ENCODE results near the gene APOBEC3G.
A peak's percentile ranks its signal among the peaks of the same experiment; 100 is the strongest.
"Not testable (repeated sequence)": the region's sequence is repeated elsewhere in the genome, so short reads cannot be mapped to it uniquely, and the experiment has no call there.

APOBEC3G gene

DNA sequence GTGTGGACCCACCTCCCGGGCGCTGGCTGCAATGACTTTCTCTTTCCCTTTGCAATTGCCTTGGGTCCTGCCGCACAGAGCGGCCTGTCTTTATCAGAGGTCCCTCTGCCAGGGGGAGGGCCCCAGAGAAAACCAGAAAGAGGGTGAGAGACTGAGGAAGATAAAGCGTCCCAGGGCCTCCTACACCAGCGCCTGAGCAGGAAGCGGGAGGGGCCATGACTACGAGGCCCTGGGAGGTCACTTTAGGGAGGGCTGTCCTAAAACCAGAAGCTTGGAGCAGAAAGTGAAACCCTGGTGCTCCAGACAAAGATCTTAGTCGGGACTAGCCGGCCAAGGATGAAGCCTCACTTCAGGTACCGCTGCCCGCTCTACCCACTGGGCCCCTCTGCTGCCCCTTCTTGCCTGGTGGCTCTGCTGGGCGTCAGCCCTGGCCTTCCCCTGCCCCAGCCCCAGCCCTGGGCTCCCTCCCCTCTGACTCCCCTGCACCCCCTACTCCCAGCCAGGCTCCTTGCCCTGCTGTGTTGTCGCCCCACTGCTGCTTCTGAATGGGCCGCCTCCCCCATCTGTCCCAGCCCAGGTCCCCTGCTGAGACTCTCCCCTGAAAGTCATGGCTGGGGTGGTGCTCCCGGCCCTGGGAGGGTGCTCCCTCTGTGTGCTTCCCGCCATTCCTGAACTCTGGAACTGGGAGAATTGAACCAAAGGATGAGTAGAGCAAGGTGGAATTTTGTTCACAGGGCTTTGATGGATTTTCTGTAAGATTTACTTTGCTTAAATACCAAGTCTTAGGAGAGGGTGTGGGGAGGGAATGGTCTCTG, at the start of gene APOBEC3G:
APOBEC3G (plus strand) TSS at position 250 of the 815 bp plus-strand sequence; CDS start at position 337, 87 bp downstream.
- not testable (repeated sequence) for DNase-seq (ENCODE audit: low spot score)

DNA sequence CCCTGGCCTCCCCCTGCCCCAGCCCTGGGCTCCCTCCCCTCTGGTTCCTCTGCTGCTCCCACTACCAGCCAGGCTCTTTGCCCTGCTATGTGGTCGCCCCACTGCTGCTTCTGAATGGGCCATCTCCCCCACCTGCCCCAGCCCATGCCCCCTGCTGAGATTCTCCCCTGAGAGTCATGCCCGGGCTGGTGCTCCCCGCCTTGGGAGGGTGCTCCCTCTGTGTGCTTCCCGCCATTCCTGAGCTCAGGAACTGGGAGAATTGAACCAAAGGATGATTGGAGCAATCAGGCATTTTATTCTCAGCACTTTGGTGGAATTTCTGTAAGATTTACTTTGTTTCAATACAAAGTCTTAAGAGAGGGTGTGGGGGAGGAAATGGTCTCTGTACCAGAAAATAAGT, 49.4 kb upstream of the APOBEC3G start:
- no peak for DNase-seq (ENCODE audit: low spot score)

DNA sequence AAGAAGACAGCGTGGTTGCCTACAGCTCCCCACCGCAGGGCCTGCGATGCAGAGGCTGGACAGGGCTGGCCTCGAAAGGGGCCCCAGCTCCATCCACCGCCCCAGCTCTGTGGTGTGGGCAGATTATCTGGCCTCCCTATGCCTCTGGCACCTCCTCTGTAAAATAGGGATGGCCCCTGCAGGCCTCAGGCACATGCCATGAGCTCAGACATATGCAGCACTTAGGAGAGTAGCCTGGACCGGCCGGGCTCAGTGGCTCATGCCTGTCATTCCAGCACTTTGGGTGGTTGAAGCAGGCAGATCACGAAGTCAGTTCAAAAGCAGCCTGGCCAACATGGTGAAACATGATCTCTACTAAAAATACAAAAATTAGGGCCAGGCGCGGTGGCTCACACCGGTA, 48.8 kb upstream of the APOBEC3G start:
- no peak for DNase-seq (ENCODE audit: low spot score)

DNA sequence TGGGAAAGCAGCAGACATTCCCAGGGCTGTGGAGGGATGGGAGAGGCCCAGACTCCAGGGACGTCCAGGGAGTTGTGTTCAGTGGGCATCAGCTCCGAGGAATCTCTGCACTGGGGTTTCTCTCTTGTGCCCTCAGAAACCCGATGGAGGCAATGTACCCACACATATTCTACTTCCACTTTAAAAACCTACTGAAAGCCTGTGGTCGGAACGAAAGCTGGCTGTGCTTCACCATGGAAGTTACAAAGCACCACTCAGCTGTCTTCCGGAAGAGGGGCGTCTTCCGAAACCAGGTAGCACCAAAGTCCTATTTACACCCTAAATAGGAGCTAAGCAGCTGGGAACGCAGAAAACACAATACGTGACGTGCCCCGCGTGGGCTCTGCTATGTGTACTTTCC, 47.8 kb upstream of the APOBEC3G start:
- no peak for DNase-seq (ENCODE audit: low spot score)

DNA sequence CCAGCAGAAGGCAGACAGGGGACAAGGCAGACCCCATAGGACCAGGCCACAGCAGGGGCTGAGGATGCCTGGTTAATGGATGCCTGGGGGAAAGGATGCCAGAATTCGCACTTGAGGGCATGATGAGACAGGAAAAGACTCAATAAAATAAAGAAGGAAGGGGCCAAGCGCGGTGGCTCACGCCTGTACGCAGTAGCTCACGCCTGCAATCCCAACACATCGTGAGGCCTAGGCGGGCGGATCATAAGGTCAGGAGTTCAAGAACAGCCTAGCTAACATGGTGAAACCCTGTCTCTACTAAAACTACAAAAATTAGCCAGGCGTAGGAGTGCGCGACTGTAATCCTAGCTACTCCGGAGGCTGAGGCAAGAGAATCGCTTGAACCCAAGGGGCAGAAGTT, 46.4 kb upstream of the APOBEC3G start:
- no peak for DNase-seq (ENCODE audit: low spot score)

DNA sequence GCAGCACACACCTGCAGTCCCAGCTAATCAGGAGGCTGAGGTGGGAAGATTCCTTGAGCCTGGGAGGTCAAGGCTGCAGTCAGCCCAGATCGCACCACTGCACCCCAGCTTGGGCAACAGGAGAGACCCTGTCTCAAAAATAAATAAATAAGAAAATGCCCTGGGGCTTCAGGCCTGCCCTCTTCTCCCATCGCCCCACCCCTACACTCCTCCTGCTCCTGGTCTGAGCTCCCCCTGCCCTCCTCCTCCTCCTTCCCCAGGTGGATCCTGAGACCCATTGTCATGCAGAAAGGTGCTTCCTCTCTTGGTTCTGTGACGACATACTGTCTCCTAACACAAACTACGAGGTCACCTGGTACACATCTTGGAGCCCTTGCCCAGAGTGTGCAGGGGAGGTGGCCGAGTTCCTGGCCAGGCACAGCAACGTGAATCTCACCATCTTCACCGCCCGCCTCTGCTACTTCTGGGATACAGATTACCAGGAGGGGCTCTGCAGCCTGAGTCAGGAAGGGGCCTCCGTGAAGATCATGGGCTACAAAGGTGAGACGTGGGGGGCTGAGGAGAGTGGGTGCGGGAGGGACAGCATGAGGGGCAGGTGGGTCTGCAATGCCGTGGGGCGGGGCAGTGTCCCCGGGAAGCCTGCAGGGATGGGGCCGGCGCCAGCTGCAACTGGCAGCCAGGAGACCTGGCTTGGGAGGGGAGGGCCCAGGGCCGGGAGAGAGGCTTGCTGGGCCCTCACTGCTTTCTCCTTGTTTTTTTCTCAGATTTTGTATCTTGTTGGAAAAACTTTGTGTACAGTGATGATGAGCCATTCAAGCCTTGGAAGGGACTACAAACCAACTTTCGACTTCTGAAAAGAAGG, 45.4 kb upstream of the APOBEC3G start:
- not testable (repeated sequence) for DNase-seq (ENCODE audit: low spot score)

DNA sequence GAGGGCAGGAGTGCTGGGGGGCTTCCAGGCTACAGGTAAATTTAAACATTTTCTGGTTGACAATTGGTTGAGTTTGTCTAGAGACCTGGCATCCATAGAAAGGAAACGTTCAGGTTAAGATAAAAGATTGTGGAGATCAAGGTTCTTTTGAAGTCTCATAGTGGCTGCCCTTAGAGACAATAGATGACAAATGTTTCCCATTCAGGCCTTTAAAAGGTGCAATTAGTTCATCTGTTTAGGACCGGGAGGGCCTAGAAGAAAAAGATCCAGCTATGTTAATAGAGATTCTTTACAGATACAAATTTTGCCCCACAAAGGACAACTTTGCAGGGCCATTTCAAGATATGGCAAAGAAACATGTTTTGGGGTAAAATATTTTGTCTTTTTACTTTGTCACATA, 40.0 kb upstream of the APOBEC3G start:
- DNase-seq (ENCODE audit: low spot score) = not testable (repeated sequence)

DNA sequence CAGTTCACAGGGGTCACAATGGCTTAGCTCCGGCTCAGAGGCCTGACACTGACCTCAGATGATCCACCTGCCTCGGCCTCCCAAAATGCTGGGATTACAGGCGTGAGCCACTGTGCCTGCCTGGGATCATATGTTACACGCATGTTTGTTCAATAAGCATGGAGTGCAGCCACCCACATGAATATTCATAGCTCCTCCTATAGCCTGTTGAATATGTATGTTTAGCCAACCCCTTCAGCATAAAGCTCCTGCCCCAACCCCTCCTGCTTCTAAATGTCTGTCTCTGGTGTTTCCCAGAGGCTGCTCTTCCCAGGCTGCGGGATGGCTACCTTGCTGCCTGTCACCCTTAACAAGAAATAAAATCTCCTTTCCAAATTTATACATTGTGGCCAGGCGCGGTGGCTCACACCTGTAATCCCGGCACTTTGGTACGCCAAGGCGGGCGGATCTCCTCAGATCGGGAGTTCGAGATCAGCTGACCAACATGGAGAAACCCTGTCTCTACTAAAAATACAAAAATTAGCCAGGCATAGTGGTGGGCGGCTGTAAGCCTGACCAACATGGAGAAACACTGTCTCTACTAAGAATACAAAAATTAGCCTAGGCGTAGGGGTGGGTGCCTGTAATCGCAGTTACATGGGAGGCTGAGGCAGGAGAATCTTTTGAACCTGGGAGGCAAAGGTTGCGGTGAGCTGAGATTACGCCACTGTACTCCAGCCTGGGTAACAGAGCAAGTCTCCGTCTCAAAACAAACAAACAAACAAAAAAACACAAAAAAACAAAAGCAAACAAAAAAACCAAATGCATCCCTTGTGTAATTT, 37.6 kb upstream of the APOBEC3G start:
- no peak for DNase-seq (ENCODE audit: low spot score)

DNA sequence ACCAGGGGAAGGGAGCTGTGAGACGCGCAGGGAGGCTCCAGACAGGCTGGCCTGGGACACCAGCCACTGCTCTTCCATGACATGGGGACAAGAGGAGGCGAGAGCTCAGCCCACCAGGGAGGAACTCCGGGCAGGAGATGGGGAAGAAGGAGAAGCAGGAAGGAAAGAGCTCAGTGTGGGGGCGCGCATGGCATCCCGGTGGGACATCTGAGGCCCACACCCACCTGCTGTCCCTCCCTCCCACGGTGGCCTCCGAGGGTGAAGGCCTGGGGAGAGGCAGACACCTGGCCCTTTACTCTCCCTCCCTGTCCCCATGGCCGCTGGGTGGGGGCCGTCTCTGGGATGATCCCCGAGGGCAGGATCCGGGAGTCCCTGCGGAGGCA, 36.9 kb upstream of the APOBEC3G start:
- DNase-seq (ENCODE audit: low spot score) = not testable (repeated sequence)

DNA sequence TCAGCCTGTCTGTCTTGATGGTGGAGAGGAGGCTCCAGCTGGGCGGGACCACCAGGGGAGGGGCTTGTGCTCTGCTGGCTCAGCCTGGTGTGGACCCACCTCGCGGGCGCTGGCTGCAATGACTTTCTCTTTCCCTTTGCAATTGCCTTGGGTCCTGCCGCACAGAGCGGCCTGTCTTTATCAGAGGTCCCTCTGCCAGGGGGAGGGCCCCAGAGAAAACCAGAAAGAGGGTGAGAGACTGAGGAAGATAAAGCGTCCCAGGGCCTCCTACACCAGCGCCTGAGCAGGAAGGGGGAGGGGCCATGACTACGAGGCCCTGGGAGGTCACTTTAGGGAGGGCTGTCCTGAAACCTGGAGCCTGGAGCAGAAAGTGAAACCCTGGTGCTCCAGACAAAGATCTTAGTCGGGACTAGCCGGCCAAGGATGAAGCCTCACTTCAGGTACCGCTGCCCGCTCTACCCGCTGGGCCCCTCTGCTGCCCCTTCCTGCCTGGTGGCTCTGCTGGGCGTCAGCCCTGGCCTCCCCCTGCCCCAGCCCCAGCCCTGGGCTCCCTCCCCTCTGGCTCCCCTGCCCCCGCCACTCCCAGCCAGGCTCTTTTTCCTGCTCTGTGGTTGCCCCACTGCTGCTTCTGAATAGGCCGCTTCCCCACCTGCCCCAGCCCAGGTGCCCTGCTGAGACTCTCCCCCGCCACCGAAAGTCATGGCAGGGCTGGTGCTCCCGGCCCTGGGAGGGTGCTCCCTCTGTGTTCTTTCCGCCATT, 36.4 kb upstream of the APOBEC3G start, which contains the start of gene APOBEC3F:
APOBEC3F (plus strand) TSS at position 327 of the 759 bp plus-strand sequence; CDS start at position 424, 97 bp downstream.
- peak; percentile 18 for DNase-seq (ENCODE audit: low spot score)

DNA sequence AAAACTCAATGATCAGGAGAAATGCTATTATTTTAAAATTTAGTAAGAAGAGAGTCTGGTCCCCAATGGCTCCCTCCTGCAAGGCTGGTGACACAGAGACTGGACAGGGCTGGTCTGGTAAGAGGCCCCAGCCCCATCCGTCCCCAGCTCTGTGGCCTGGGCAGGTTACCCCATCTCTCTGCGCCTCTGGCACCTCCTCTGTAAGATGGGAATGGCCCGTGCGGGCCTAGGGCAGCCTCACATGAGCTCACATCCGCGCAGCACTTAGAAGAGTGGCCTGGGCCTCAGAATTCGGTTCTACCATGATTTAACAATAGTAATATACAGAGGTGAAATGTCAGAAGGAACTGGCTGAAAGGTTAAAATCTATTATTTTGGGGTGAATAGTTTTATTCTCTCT, 35.2 kb upstream of the APOBEC3G start:
- DNase-seq (ENCODE audit: low spot score) = no peak

DNA sequence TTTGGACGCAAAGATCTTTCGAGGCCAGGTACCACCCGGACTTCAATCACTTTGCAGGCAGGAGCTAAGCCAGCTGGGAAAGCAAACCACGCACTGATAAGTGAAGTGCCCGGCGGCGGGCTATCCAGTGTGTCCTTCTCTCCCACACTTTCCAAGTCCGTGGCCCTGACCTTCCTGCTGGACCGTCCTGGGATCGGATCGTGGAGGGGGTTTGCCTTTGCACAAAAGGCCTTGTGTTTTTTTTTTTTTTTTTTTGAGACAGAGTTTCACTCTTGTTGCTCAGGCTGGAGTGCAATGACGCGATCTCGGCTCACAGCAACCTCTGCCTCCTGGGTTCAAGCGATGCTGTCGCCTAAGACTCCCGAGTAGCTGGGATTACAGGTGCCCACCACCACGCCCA, 34.0 kb upstream of the APOBEC3G start:
- not testable (repeated sequence) for DNase-seq (ENCODE audit: low spot score)

DNA sequence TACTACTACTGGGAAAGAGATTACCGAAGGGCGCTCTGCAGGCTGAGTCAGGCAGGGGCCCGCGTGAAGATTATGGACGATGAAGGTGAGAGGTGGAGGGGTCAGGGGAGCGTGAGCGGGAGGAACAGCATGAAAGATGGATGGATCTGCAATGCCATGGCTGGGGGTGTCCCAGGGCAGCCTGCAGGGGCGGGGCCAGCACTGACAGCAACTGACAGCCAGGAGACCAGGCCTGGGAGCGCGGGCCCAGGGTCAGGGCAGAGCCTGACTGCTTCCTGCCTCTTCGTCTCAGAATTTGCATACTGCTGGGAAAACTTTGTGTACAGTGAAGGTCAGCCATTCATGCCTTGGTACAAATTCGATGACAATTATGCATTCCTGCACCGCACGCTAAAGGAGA, 31.9 kb upstream of the APOBEC3G start:
- DNase-seq (ENCODE audit: low spot score) = not testable (repeated sequence)

DNA sequence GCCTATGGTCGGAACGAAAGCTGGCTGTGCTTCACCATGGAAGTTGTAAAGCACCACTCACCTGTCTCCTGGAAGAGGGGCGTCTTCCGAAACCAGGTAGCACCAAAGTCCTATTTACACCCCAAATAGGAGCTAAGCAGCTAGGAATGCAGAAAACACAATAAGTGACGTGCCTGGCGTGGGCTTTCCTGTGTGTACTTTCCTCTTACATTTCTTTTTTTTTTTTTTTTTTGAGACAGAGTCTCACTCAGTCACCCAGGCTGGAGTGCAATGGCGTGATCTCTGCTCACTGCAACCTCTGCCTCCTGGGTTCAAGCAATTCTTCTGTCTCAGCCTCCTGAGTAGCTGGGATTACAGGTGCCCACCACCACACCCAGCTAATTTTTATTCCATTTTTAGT, 27.6 kb upstream of the APOBEC3G start:
- not testable (repeated sequence) for DNase-seq (ENCODE audit: low spot score)

DNA sequence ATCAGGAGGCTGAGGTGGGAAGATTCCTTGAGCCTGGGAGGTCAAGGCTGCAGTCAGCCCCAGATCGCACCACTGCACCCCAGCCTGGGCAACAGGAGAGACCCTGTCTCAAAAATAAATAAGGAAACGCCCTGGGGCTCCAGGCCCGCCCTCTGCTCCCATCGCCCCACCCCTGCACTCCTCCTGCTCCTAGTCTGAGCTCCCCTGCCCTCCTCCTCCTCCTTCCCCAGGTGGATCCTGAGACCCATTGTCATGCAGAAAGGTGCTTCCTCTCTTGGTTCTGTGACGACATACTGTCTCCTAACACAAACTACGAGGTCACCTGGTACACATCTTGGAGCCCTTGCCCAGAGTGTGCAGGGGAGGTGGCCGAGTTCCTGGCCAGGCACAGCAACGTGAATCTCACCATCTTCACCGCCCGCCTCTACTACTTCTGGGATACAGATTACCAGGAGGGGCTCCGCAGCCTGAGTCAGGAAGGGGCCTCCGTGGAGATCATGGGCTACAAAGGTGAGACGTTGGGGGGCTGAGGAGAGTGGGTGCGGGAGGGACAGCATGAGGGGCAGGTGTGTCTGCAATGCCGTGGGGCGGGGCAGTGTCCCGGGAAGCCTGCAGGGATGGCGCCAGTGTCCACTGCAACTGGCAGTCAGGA, 25.1 kb upstream of the APOBEC3G start:
- not testable (repeated sequence) for DNase-seq (ENCODE audit: low spot score)

DNA sequence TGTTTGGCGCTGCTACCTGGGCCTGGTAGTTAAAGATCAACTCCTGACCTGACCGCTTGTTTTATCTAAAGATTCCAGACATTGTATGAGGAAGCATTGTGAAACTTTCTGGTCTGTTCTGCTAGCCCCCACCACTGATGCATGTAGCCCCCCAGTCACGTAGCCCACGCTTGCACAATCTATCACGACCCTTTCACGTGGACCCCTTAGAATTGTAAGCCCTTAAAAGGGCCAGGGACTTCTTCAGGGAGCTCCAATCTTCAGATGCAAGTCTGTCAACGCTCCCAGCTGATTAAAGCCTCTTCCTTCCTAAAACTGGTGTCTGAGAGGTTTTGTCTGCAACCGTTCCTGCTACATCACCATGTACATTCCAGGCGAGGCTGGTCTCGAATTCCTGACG, 21.4 kb upstream of the APOBEC3G start:
- DNase-seq (ENCODE audit: low spot score) = no peak

DNA sequence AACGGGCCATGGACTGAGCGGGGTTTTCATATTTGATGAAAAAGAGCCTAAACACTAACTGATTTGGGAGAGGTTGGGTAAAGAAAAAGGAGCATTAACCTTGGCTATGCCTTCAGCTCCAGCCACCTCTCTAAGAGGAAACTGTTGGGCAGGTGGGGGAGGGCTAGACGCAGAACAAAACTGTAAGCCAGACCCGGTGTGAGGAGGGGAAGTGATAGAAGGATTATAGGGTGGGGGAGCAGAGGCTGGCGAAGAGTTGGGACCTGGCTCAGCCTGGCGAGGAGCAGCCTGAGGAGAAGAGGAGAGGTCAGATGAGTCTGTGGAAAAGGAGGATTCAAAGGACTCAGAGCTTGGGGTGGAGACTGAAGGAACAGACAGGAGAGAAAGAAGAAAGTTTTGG, 15.8 kb upstream of the APOBEC3G start:
- DNase-seq (ENCODE audit: low spot score) = not testable (repeated sequence)

DNA sequence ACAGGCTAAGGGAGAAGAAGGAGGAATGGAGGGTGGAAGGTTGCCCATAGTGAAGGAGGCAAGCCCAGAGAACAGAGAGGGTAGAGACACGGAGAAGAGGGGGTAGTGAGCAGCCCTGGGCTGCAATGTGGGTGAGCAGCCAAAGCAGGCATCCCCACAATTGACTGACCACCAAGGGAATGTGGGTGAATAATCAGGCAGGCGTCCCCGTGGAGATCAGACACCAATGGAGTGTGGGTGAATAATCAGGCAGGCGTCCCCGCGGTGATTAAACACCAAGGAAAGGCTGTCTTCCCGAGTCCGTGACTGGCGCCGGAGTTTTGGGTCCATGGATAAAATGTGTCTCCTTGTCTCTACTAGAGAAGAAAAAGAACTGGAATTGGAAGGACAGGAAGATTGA, 15.1 kb upstream of the APOBEC3G start:
- DNase-seq (ENCODE audit: low spot score) = not testable (repeated sequence)

DNA sequence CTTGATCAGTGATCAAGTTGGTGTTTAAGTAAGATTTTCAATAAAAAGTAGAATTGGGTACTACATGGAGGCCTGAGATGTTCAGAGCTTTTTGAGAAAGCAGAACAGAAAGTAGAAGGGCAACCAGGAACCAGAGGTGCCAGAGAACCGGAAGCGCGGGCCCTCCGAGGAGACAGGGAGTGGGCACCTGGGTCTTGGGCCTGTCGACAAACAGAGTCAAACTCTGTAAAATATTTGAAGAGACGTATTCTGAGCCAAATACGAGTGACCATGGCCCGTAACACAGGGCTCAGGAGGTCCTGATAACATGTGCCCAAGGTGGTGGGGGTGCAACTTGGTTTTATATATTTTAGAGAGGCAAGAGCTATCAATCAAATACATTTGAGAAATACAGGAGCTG, 13.2 kb upstream of the APOBEC3G start:
- DNase-seq (ENCODE audit: low spot score) = not testable (repeated sequence)

DNA sequence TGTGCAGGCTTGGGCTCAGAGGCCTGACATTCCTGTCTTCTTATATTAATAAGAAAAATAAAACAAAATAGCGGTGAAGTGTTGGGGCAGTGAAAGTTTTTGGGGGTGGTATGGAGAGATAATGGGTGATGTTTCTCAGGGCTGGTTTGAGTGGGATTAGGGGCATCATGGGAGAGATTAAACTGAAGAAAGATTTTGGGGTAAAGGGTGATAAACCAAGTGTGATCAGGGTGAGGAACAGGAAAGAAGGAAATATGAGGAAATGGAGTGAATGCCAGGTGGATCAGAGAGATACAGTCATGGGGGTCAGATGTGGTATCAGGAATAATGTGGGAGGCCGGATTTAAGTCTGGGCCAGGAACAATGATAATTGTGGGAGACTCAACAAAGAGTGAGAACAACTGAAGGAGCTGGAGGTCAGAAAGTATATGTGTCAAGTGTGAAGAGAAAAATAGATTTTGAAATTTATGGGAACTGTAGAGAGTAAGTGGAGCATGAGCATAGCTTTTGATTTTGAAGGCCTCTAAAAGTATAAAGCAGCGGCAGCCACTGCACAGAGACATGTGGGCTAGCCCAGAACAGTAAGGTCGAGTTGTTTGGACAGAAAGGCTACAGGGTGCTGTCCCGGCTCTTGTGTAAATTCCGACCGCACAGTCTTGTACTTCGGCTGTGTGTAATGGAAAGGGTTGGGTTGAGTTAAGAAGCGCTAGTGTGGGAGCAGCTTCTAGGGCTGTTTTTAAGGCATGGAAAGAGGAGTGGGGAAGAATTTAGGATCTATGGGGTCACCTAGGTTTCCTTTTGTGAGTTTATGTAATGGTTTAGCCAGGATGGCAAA, 10.4 kb upstream of the APOBEC3G start:
- DNase-seq (ENCODE audit: low spot score) = not testable (repeated sequence)
